NCI-H345 treated with DMSO at 0.1 percent for 48 hours (cell line): ENCODE measurements around the gene COPE.

Experiments used
- DNase-seq: peaks from one replicate; lab custom pipeline; 2025; ENCODE audit not compliant: unreplicated experiment; lab: John Stamatoyannopoulos, UW

The COPE gene

GRCh38 chr19:18895038-18895823, 24.0 kb downstream of the COPE start:
- DNase-seq = no peak

- no peak for DNase-seq
Measured at GRCh38 chr19:18894254-18895037, 24.7 kb downstream of the COPE start.

GRCh38 chr19:18893587-18894253, 25.5 kb downstream of the COPE start:
- DNase-seq = no peak

GRCh38 chr19:18889949-18890745, 29.0 kb downstream of the COPE start:
- no peak for DNase-seq

GRCh38 chr19:18886972-18887371, 32.2 kb downstream of the COPE start:
- DNase-seq = no peak

- DNase-seq = no peak
Measured at GRCh38 chr19:18883526-18884304, 35.5 kb downstream of the COPE start.

- DNase-seq = no peak
Measured at GRCh38 chr19:18881491-18881890, 37.7 kb downstream of the COPE start.

- DNase-seq = no peak
Measured at GRCh38 chr19:18879579-18880373, 39.4 kb downstream of the COPE start.

GRCh38 chr19:18878858-18879578, 40.2 kb downstream of the COPE start:
- no peak for DNase-seq

GRCh38 chr19:18878058-18878797, 41.0 kb downstream of the COPE start:
- DNase-seq = no peak

- DNase-seq = no peak
Measured at GRCh38 chr19:18876865-18877264, 42.3 kb downstream of the COPE start.

GRCh38 chr19:18875726-18876125, 43.5 kb downstream of the COPE start:
- DNase-seq = no peak

- no peak for DNase-seq
Measured at GRCh38 chr19:18871543-18871942, 47.6 kb downstream of the COPE start.

- no peak for DNase-seq
Measured at GRCh38 chr19:18870531-18871172, 48.5 kb downstream of the COPE start.

- no peak for DNase-seq
Measured at GRCh38 chr19:18869781-18870530, 49.2 kb downstream of the COPE start.

- no peak for DNase-seq
Measured at GRCh38 chr19:18869023-18869618, 50.1 kb downstream of the COPE start.
